Activated CD8-positive, alpha-beta memory T cell treated with anti-CD3 and anti-CD28 coated beads, Interleukin-2, amount 50 U/mL, for 24 hours (primary cell): ENCODE data around the gene PTPRD.

Experiments
- DNase-seq: peaks from one replicate; pipeline ENCODE4 v3.0.0-alpha.2; 2020; ENCODE audit errors: extremely low read depth

The PTPRD gene

GRCh38 chr9:9752722-9753121 lies 860.1 kb downstream of the PTPRD start:
- DNase-seq = no peak

GRCh38 chr9:9751996-9752395 lies 860.8 kb downstream of the PTPRD start:
- no peak for DNase-seq

DNA sequence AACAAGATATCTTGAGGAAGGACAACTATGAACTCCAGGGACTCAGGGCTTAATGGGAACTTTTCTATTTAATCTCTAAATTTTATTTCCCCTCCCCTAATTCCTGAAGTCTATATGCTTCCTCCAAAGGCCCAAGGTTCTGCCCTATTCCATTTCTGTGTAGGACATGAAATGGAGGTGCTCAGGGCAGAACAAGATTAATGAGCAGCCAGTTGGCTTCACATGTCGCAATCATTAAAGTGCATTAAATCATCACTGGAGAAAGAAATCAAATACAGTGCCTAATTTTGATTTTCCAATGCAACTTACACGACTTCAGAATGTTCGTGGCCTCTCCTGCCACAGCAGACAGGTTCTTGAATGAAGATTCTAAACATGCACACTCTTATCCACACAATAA lies 862.1 kb downstream of the PTPRD start:
- no peak for DNase-seq

GRCh38 chr9:9749591-9749990 lies 863.2 kb downstream of the PTPRD start:
- DNase-seq = no peak

DNA sequence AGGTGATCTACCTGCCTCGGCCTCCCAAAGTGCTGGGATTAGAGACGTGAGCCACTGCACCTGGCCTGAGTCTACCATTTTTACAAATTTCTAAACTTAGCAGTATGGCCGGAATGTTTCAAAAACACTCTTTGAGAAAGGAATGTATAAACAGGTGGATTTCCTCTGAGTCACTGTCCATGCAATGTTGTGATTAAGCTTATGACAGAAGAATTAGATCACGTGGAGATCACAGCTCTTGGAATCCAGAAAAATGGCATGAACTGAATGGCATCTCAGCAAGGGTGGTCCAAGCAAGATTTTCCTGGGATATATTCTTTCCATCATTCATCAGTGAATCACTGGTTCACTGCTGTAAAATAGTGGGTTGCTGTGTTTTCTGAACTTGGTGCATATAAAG lies 865.0 kb downstream of the PTPRD start:
- DNase-seq = no peak

DNA sequence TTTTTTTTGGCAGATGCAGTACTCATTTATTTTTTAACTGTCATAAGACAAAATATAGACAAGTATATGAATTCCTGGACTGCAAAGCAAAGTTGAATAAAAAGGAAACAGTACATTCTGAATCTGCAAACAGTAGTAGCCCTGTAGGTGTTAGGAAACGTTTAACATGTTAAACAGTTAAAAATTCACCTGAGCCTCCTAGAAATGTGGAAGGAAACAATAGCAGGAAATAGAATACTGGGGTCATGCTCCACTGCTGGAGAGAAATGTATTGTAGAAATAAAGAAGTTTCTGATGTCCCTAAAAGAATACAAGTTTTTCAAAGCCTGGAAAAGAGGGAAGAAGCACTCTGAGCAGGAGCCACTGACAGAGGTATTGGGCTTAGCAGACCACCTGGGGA lies 866.0 kb downstream of the PTPRD start:
- no peak for DNase-seq

- DNase-seq = no peak
These were observed 869.0 kb downstream of the PTPRD start for GRCh38 chr9:9743822-9744221.

DNA sequence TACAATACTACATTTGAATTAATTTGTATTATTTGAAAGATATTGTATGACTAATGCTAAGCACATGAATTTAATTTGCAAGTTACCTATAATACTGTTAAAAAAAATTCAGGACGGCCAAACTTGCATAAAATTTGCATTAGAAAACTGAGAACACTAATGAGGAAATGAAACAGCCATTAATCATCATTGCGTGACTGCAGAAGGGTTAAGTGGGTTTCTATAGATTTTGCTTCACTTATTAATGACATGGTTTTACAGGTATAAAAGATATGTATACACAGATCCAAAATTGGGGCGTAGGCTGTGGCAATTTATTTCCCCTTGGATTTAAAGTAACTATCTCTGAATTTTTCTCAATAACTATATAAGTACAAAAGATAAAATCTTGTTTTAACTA lies 882.6 kb downstream of the PTPRD start:
- DNase-seq = no peak

DNA sequence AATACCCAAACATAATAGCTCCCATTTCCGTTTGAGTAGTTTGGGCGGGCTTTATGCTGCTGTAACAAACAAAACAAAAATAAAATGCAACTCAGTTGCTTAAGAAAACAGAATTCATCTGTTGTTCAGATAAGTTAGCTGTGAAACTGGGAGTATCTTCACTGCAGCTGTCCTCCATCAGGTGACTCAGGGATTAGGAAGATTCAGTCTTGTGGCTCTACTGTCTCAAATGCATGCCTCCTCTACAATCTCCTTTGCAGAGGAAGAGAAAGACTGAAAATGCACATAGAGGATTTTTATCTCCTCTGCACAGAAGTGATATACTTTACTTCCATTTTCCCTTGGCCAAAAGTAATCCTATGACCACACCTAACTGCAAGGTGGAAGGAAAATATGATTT lies 883.7 kb downstream of the PTPRD start:
- no peak for DNase-seq

- no peak for DNase-seq
These were observed 893.3 kb downstream of the PTPRD start for GRCh38 chr9:9719373-9720112.

GRCh38 chr9:9718691-9719090 lies 894.1 kb downstream of the PTPRD start:
- no peak for DNase-seq

DNA sequence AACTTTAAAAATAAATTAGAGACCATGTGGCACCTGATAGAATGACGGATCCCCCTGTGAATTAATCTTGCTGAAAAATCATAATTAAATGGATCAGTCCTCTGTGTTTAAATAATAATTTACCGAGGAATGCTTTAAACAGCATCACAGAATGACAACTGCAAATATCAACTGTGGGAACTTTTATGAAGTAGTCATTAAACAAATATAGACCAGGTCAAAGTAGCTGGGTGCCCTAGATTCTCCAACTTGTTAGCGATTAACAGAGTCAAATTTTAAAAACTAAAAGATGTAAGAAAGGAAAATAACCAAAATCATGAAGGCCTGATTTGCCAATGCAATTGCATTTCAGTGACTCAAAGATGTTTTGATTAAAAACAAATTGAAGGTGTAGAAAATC lies 933.4 kb downstream of the PTPRD start:
- no peak for DNase-seq

GRCh38 chr9:9674461-9674860 lies 938.3 kb downstream of the PTPRD start:
- DNase-seq = no peak

DNA sequence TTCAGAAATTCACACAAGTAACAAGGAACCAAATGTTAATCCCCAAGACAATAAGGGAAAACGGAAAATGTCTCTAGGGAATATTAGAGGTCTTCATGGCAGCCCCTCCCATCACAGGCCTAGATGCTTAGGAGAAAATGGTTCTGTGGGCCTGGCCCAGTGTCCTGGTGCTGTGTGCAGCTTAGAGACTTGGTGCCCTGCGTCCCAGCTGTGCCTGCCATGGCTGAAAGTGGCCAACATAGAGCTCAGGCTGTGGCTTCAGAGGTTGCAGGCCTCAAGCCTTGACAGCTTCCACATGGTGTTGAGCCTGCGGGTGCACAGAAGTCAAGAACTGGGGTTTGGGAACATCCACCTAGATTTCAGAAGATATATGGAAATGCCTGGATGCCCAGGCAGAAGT lies 942.3 kb downstream of the PTPRD start:
- DNase-seq = no peak

- DNase-seq = no peak
These were observed 967.8 kb downstream of the PTPRD start for GRCh38 chr9:9645006-9645405.

GRCh38 chr9:9631284-9631683 lies 981.5 kb downstream of the PTPRD start:
- DNase-seq = no peak

GRCh38 chr9:9625248-9625647 lies 987.6 kb downstream of the PTPRD start:
- no peak for DNase-seq

DNA sequence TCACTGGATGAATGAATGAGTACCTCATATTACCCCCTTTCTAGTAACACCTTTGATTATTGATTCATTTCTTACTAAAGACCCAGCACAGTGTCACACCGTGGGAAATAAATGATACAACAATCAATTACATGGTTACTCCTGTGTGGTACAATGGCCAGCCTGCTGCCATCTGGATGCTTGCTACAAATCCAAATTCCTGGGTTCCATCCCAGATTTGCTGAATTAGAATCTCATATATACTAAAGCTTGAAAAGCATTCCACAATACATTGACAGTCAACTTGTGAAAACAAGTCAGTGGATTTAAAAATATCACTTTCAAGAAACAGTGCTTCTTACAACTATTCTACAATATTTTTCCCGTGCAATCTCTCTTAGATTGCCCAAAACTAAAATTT lies 989.3 kb downstream of the PTPRD start:
- DNase-seq = no peak

DNA sequence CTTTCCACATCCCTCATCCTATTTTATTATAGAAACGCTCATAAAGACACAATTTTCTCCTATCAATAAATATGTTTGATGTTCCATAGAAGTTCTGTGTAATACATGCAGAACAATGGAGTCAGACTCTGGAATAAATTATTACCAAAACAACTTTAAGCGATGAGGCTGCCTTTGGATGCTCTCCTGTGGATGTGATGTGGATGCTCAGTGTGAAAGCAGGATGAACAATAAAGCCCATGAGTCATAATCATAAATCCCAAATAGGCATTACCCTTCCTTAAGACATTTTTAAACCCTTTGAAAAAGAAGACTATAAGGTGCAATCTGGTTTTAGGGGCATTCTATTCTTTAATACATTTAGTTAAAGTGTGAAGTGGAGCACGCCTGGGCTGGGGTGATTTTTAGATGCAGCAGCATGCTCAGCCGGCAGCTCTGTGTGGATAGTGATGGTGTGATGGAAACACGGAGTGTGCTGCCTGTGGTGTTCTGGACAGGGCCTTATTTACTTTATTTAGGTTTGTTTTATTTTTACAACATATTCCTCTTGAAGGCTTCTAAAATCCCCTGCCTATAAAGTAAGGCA lies 991.4 kb downstream of the PTPRD start:
- DNase-seq = no peak

DNA sequence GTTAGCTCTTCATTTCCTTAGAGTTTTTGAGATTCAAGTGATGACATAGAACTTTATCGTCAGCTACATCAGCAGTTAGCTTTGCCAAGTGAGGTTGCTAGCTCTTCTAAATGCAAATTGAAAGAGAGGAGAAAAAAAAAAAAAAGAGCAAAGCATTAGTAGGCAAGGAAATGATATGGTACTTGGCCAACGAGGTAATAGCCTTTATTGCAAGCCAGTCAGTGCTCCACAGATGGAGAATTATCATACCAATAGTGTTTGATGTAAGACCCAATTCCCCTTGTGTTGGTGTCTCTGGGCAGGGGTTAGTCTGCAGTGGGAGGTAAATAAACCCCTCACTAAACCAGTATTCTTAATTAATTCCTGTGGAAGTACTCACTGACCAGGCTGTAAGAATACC lies 992.1 kb downstream of the PTPRD start:
- no peak for DNase-seq

DNA sequence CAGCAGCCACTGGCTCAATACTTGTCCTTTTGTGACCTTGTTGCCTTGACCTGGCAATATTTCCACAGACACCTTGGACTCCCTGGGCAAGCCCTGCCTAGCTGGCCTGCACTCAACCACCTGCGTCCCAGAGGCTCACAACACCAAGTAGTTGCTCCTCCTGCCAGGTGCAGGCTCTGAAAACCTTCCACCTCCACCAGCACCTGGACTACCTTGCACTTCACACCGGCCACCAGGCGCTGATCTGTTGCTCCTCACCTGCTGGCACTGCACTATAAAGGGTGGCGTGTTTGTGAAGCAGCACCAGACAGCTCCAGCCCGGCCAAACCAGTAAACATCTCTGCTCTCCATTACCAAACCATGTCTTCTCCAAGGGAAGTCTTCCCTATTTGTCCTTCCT lies 997.7 kb downstream of the PTPRD start:
- no peak for DNase-seq

DNA sequence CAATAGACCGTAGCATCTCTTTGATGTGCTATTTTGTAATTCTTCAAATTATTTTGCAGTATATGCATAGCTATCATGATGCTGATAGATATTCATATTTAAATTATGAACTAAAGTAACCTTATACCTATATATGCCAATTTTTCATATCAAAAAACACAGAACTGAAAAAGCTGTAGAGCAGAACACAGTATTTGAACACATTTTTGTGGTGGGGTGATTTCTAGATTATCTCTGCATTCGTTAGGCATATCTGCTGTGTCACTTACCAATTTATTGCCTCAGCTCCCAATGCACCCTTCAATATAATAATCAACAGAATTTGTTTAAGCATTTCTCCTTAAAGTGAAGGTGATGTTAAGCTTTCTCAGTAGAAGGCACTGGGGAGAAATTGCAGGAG lies 998.2 kb downstream of the PTPRD start:
- DNase-seq = no peak

DNA sequence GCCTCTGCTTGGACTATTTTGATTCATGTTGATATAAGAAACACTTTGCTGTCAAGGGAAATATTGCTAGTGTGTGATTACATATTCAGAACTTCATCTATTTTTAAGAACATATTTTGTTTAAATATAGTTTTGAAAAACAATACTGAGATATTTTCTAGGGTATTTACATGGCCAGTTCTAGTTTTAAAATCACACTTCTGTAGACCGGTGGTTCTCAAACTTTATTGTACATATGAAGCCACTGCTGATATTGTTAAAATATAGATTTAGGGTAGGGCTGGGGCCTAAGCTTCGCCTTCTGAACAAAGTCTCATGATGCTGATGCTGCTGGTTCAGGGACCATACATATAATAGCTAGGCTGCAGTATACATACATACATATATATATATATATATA lies 1000.0 kb downstream of the PTPRD start:
- no peak for DNase-seq

GRCh38 chr9:9612270-9612669 lies 1000.5 kb downstream of the PTPRD start:
- DNase-seq = no peak
